ENCODE measurements around the gene MACROD1. TPM values are rescaled to one million over a fixed set of nuclear protein-coding genes. Genes with fewer than 3 reads are reported as not detected.

MACROD1 gene
- total and polyA plus RNA-seq, 9 donors = 21.1 to 50.2 (median 32.2) TPM

GRCh38 chr11:63996512-63996911 lies 169.4 kb downstream of the MACROD1 start:
- Histone ChIP-seq H3K4me1 (ENCODE audit: insufficient read depth) (peaks cover 8% of the 10 kb centered on the region), H3K9me3 (no peaks in the 10 kb centered on the region), H3K4me3 (no peak overlapping the region), H3K36me3 (no peaks in the 10 kb centered on the region), H3K27me3 (no peaks in the 10 kb centered on the region), H3K27ac (no peak overlapping the region)
- 79 to 87% (median 84%) methylated on average over 17 to 18 of the region's 18 CpGs for WGBS, 3 donors
- intact Hi-C loops (cut with DNase I) = loop anchor here in 1 of 4 donors (5.0 kb wide), 1 partner anchor 156 kb away; no protein-coding TSS in a partner anchor
- TF ChIP-seq, protein P1, sequence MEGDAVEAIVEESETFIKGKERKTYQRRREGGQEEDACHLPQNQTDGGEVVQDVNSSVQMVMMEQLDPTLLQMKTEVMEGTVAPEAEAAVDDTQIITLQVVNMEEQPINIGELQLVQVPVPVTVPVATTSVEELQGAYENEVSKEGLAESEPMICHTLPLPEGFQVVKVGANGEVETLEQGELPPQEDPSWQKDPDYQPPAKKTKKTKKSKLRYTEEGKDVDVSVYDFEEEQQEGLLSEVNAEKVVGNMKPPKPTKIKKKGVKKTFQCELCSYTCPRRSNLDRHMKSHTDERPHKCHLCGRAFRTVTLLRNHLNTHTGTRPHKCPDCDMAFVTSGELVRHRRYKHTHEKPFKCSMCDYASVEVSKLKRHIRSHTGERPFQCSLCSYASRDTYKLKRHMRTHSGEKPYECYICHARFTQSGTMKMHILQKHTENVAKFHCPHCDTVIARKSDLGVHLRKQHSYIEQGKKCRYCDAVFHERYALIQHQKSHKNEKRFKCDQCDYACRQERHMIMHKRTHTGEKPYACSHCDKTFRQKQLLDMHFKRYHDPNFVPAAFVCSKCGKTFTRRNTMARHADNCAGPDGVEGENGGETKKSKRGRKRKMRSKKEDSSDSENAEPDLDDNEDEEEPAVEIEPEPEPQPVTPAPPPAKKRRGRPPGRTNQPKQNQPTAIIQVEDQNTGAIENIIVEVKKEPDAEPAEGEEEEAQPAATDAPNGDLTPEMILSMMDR (IDR thresholded peaks at IDR 0.05) = no peak
- TF ChIP-seq POLR2A (IDR thresholded peaks at IDR 0.05) (no peak), EP300 (IDR thresholded peaks at IDR 0.05) (no peak)
- no peak for DNase-seq

GRCh38 chr11:63993993-63994392 lies 171.9 kb downstream of the MACROD1 start:
- H3K9me3 ChIP-seq = no peaks in the 10 kb centered on the region
- H3K27me3 ChIP-seq = no peaks in the 10 kb centered on the region
- TF ChIP-seq POLR2A (IDR thresholded peaks at IDR 0.05) (no peak), EP300 (IDR thresholded peaks at IDR 0.05) (no peak)
- TF ChIP-seq, protein P1 (IDR thresholded peaks at IDR 0.05) = no peak
- H3K4me1 ChIP-seq (ENCODE audit: insufficient read depth) = no peaks in the 10 kb centered on the region
- intact Hi-C loops (cut with DNase I) = no loop called here
- DNase-seq = no peak
- H3K4me3 ChIP-seq = no peak overlapping the region
- no peaks in the 10 kb centered on the region for H3K36me3 ChIP-seq
- WGBS, 3 donors = 82 to 88% (median 85%) methylated on average over 6 of the region's 6 CpGs
- no peak overlapping the region for H3K27ac ChIP-seq

- Histone ChIP-seq H3K9me3 (no peaks in the 10 kb centered on the region), H3K27me3 (no peaks in the 10 kb centered on the region), H3K4me3 (no peak overlapping the region), H3K4me1 (ENCODE audit: insufficient read depth) (no peaks in the 10 kb centered on the region), H3K27ac (no peak overlapping the region), H3K36me3 (no peaks in the 10 kb centered on the region)
- no peak for TF ChIP-seq EP300 (IDR thresholded peaks at IDR 0.05)
- no peak for TF ChIP-seq POLR2A (IDR thresholded peaks at IDR 0.05)
- TF ChIP-seq, protein P1 (IDR thresholded peaks at IDR 0.05) = no peak
- no peak for DNase-seq
- 86 to 91% (median 88%) methylated on average over 5 of the region's 5 CpGs for WGBS, 3 donors
- intact Hi-C loops (cut with DNase I) = no loop called here
These were observed 172.8 kb downstream of the MACROD1 start for GRCh38 chr11:63993100-63993499.

DNA sequence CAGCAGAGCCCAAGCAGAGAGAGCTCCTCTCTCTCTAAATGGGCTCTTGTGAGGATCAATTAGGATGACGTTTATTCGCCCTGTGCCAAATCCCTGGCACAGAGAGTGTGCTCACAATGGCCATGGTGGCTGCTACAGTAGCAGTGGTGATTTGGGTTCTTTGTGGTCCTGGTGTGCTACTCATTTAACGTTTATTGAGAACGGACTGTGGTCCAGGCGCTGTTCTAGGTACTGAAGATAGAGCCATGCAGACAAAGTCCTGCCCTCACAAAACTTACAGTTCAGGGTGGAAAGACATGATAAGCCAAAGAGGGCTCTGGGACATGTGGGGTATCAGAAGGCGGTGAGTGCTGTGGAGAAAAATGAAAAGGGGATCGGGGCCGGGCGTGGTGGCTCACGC lies 174.4 kb downstream of the MACROD1 start:
- Histone ChIP-seq H3K36me3 (no peaks in the 10 kb centered on the region), H3K9me3 (no peaks in the 10 kb centered on the region), H3K4me3 (no peak overlapping the region), H3K4me1 (ENCODE audit: insufficient read depth) (peaks cover 5% of the 10 kb centered on the region), H3K27me3 (no peaks in the 10 kb centered on the region), H3K27ac (no peak overlapping the region)
- DNase-seq = no peak
- TF ChIP-seq POLR2A (IDR thresholded peaks at IDR 0.05) = no peak
- no peak for TF ChIP-seq EP300 (IDR thresholded peaks at IDR 0.05)
- TF ChIP-seq, protein P1 (IDR thresholded peaks at IDR 0.05) = no peak
- WGBS, 3 donors = 86 to 90% (median 87%) methylated on average over 10 of the region's 10 CpGs
- intact Hi-C loops (cut with DNase I) = no loop called here
